AML-193 (cell line): ENCODE measurements around the gene RASL11A.
"Not testable (repeated sequence)": the region's sequence is repeated elsewhere in the genome, so short reads cannot be mapped to it uniquely, and the experiment has no call there.

Source experiments
- DNase-seq, 2 experiments: peaks; one replicate each; lab custom pipeline; 2025; lab: John Stamatoyannopoulos, UW

The RASL11A gene

DNA sequence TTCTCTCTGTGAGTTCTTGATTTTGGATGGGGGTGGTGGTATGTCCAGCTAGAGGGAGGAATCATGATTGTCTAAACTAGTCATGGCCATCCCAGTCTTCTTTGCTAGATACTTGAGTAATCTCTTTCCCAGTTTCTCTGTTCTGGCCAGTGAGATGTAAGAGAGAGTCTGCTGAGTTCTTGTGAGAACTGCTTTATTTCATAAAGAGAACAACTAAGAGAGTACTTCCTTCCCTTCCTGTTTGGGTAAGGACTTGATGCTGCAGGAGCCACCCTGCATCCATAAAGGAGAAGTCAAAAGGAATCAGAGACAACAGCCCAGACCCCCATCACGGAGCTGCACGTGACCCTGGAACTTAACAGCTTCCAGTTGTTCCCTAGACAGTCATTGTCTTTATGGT lies 3.0 kb upstream of the RASL11A start:
- DNase-seq = no peak

DNA sequence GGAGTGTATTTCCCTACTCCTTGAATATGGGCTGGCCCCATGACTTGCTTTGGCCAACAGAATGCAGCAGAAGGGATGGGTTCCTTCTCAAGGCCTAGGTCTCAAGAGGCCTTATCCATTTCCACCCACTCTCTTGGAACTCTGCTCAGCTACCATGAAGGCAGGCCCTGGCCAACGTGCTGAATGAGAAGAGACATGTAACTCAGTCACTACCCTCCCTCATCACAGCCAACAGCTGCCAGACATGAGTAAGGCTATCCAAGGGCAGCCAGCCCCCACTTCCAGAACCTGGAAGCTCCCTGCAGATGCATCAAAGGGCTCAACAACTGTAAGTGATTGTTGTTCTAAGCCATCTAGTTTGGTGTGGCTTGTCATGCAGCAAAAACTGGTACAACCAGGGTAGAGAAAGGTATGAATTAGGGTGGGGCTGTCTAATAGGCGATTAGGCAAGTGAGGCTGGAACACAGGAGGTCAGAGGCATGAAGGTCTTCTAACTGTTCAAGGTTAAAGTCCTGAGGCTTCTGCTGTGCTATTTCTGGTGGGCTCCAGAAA lies 1.4 kb upstream of the RASL11A start:
- DNase-seq = no peak

DNA sequence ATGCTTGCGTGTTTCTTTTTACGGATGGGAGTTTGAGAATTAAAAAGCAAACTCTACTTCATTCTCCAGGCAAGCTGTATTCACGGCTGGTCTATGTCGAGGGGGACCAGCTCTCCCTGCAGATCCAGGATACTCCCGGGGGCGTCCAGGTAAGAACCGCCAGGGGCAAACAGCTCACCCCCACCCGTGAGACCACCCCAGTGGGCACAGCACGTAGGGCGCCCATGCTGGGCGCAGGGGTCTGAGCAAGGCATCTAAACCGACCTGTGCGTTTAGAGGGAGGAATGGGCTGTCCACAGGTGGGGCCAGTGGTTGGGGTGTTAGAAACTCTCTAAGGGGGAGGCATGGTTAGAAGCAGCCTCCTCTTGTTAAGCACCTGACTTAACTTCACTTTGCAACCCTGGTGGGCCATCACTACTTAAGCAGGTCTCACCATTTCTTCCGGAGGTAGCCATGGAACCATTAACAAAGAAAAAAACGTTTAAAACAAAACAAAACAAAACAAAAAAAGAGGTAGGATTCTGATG lies 1.0 kb downstream of the RASL11A start:
- no peak for DNase-seq

DNA sequence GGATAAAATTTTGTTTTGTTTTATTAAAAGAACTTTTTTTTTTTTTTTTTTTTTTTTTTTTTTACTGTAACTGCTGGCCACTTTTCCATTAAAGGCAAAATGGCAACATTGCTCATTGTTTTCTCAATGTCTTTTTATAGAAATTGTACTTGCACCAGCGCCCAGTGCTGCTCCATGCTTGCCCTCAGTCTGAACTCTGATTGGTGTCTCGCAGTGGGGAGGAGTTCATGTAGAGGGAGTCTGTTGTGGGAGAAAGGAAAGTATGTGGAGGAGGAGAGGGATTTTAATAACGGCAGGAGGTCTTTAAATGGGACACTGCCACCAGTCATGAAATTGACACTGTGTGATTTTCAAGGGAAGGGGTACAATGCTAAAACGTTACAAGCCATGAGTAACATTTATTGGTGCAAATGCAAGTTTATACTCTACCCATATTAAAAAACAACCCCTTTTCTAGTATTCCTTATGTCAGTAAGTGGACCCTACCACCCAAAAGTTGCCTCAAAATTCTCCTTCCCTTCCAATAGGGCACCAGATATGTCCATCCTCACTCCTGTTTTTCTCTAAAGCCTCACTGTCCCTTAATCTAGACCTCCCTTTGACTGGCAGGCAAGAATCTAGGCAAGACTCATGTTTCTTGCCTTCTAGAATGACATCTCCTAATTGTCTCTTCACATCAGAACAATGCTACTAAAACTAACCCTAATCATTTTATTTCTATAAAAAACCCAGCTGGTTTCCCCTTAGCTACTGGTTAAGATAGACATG lies 3.2 kb downstream of the RASL11A start:
- no peak for DNase-seq

DNA sequence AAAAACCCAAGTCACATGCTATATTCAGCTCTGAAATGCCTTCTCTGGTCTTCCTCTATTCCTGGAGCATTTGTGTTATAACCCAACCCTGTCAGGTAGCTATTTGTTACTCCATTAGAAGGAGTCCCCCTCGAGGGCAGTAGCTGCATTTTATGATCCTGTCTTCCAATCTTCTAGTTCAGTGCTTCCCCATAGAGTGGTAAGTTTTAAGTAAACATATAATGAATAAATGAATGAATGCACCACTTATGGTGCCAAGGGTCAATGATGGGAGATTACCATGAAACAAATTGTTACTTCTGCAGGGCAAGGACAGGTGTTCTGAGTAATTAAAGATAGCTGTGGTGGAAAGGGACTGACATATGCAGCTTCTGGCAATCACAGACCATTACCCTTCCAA lies 4.0 kb downstream of the RASL11A start:
- no peak for DNase-seq

DNA sequence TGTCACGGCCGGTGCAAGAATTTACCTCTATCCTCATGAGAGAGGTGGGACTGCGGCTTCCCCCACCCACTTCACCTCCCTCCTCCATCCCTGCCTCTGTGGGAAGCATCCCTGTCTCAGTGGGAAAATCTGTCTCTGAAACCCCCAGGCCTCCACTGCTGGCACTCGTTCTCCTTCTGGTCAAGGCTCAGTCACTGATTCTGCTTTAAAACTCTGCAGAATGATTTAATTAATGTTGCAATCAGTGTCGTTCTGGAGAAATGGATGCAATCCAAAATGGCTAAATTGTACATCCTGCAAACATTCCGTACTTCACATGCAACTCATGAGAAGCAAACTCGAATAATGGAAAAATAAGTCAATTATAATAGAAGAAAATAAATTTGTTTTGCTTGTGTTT lies 5.6 kb downstream of the RASL11A start:
- DNase-seq = no peak

DNA sequence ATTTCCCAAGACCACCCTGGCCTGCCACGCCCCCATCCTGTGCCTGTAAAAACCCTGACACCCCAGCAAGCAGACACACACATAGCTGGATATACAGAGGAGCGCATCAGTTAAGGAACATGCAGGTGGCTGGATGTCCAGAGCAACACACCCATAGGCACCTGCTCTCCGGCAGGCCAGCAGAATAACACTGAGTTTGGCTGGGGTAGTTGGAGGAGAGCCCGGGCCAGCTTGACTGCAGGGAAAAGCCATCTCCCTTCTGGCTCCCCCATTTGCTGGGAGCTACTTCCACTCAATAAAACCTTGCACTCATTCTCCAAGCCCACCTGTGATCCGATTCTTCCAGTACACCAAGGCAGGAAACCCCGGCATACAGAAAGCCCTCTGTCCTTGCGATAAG lies 8.9 kb downstream of the RASL11A start:
- no peak for DNase-seq

DNA sequence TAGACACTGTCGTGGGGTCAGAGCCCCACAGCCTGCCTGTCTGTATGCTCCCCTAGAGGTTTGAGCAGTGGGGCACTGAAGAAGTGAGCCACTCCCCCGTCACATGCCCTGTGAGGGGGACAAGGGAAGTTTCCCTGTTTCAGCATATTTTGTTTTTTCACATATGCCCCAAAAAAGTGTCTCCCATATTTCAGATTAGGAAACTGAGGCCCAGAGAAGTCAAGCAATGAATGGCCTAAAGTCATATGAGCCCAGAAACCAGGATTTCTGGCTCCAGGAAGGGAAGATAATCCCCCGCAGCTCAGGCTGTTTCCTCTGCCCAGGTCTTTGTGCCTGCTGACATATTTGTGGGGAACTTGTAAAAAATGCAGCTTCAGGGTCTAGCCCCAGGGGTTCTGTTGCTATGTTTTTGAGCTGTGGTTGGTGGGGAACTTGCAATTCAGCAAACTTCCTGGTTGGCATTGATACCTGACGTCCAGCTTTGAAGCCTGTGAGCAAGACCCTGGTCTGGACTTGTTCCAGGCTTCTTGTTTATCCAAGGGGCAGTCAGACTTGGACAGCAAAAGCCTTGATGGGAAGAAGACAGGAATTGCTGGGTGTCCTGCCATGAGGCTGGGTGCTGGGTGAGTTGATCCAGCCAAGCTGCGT lies 9.5 kb downstream of the RASL11A start:
- no peak for DNase-seq

DNA sequence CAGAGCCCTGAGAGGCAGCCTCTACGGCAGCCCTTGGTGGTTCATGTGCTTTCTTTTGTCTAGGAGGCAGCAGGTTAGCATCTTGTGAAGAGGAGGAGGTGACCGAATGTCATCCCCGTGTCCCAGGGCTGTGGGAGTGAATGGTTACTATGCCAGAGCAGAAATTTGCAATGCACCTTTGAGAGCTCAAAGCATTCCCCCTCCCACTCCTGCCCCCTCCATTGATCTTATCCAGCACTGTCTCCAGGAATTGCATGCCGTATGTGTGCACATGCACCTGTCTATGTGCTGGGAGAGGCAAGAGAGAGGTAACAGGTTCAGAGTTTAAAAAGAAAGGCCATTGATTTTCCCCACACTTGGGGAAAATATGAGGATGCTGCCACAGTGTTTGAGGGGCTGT lies 10.2 kb downstream of the RASL11A start:
- no peak for DNase-seq

DNA sequence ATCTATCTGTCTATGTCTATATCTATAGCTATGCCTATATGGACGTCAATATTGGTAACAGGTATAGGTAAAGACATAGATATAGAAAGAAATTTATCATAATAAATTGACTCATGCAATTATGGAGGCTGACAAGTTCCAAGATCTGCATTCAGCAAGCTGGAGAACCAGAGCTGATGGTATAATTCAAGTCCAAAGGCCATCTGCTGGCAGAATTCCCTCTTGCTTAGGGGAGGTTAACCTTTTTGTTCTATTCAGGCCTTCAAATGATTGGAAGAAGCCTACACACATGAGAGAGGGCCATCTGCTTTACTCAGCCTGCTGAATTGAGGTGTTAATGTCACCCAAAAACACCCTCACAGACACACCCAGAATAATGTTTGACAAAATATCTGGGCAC lies 10.8 kb downstream of the RASL11A start:
- peak in 1 of 2 experiments; percentile 20 for DNase-seq

DNA sequence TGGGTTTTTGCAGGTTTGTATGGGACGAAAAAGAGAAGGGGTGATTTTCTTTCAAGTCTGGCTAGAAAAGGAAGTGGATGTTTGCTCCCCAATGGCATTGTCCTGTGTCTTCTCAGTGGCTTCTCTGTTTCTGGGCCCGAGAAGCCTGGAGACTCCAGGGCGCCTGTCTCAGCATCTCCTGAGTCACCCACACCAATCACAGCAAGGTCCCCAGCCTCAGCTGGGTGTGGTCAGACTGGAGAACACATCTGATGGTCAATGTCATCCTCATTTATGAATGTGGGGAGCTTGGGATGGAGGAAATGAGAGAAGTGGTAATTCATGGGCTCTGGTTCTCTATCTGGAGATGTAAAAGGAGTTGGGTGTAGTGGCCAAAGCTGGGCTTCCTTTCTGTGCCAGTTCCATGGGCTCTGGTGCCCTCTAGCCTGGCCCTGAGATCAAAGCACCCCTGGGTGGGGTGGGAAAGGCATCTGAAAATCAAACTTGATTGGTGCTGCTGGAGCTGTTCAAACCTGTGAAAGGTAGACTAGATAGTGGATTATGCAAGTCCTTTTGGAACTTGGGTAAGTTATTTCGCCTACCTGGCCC lies 13.4 kb downstream of the RASL11A start:
- DNase-seq = peak; percentile 48 to 62

DNA sequence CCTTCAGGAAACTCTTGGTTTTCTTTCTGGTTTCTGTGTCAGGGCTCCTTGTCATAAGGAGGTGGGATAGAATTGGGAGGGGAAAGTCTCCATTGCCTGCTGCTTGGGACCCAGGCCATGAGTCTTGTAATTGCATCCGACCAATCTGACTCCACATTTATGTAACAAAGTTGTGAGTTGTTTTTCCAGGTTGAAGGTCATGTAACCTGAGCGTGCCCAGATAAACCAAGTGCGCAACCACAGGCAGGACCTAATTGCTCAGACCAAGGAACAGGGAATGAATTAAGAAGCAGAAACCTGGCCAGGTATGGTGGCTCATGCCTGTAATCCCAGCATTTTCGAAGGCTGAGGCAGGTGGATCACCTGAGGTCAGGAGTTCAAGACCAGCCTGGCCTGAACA lies 17.8 kb downstream of the RASL11A start:
- DNase-seq = no peak

DNA sequence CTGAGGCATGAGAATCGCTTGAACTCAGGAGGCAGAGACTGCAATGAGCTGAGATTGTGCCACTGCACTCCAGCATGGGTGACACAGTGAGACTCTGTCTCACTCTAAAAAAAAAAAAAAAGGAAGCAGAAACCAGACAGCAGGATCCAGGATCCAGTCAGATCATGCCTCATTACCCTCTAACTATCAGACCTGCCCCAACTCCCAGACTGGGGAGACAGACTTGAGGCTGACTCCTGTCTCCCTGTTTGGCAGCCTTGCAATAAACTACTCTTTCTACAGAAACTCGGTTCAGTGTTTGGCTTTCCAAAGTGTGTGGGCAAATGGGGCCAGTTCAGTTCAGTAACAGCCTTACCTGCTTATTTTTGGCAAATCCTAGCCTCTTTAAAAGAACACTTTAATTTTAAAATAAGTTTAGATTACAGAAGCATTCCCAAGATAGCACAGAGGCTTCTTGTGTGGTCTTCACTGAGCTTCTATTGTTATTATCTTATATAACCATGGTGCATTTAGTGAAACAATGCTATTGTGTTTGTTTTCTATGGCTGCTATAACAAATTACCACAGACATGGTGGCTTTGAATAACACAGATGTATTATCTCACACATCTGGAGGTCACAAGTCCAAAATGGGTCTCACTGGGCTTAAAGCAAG lies 18.5 kb downstream of the RASL11A start:
- no peak for DNase-seq

DNA sequence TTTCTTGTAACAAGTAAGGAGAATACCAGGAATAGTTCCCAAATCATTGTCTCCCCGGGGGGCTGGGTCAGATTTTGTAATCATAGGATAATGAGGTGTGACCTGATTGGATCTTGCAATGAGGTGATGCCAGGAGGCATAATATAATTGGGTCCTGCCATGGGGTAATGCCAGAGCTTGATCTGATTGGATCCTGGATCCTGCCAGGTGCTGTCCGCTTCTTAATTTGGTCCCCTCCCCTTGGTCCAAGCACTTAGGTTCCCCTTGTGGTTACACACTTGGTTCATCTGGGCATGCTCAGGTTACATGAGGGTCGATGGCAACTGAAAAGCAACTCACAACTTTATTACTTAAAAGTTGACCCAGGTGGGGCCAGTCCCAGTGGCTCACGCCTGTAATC lies 20.1 kb downstream of the RASL11A start:
- DNase-seq = no peak

DNA sequence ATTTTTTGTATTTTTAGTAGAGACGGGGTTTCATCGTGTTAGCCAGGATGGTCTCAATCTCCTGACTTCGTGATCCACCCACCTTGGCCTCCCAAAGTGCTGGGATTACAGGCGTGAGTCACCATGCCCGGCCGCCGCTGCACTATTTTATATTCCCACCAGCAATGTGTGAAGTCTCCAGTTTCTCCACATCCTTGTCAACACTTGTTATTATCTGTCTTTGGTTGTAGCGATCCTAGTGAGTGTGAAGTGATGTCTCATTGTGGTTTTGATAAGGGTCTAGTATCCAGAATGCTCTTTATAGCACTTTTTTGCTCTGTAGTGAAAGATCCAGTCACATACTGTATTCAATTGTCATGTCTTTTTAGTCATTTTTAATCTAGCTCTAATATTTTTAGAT lies 21.3 kb downstream of the RASL11A start:
- not testable (repeated sequence) for DNase-seq

DNA sequence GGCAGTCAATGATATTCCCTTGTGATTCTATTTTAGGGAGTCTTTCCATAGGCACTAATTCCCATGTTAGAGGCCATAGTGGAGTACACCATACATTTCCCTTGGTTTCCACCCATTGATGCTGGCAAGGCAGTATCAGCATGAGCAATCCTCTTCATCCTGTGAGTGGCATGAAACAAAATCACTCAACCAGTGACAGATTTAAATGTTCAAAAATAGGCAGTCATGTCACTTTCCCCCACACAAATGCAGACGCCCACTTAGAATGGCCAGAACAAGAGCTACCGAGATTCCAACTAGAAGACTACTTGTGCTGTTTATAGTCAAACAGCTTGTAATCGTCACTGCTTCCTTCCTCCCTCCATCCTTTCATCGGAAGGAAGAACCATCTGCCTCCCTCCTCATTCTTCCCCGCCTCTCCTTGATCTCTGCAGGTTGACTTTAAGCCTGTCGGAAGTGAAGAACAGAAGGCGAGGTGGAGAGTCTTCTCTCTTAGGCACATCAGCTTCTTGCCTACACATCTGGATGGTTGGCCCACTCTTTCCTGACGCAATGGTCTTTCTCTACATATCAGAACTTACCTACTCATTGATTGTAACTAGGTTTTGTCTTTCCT lies 22.6 kb downstream of the RASL11A start:
- no peak for DNase-seq

DNA sequence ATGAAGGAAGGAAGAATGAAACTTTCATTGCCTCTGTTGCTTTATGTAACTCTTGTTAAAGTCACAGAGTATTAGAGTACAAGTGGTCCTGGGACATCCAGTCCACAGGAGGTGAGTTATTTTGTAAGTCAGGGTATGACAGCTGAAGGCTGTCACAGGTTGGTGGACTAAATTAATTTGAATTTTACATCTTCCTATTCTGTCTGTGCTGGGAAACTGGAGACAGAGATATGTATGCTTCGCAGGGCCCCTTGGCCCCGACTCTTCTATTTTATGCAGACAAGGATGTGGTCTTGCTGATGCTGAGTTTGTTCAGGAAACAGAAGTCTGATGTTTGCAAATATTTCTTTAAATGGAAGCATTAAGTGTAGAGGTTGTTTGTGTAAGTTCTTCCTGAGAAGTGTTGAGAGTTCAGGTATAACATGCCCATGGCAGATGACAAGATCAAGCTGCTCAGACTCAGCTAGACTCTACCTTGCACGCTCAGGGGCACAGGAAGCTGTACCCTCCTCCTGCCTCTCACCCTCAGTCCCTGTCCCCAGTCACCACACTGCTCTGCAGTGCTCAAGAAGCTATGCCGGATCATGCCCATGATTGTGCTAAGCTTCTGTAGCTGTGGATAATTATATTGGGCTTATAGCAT lies 23.4 kb downstream of the RASL11A start:
- no peak for DNase-seq

DNA sequence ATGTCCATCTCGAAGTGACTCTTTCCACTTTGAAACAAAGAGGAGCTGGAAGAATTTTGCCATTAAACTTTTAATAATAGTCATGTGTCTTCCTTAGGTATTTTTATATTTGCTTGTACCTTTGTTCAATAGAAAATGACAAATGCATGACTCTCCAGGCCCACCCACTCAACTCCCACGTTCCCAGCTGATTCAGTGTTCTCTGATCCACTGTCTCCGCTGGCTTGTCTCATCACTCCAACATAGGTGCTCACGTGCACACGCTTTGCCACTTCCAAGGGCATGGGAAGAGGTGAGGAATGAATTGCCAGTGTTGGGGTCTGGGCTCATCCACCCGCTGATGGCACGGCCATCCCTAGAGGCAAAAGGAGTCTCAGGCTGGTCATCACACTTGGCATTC lies 24.5 kb downstream of the RASL11A start:
- DNase-seq = no peak

DNA sequence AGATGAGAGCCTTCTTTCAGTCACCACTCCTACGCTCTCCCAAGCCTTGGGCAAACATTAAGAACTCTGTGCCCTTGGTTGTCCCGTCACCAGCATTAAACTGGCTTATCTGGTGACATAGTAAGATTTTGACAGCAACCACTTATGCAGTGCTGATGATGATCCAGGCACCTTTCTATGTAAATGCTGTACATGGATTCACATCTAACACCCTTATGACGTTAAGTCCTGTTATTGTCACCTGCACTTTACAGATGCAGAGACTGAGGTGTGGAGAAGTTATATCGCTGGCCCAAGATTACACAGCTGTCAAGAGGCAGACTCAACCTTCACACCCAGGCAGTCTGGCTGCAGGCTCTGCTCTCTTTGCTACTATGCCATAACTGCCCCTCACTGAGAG lies 25.0 kb downstream of the RASL11A start:
- no peak for DNase-seq

DNA sequence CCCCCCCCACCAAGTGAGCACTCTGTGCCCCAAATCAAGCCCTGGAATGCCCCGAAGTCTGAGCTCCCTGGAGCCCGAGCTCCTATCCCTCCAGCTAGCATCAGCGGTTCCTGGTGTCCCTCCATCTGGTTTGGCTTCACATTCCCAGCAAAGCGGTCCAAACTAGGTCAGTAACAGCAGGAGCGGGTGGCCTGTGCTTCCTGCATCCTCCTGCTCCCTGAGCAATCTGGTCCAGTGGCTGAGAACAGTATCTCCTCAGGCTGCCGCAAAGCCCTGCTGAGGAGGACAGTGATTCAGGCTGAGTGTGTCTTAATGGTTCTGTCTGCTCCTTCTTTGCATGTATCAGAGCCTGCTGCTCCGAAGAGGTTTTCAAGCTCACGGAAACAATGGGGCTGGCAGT lies 25.9 kb downstream of the RASL11A start:
- DNase-seq = no peak

DNA sequence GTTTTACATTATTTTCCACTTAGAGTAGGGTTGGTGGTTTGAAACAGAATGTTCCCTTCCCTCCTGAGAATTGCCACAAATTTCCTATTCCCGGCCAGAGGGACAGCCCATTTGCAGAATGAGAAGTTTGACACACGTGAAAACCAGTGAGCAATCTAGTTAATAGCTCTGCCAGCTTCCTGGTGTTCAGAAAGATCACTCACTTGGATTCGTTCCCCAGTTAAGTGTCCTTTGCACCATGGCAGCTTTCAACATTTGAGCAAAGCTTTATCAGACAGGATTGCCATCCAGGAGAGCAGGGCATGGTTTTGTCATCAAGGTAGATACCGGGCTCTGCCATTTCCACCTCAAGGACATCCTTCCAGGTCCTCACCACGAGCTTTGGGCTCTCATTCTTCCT lies 28.2 kb downstream of the RASL11A start:
- no peak for DNase-seq
